ENCODE measurements around the gene NR6A1. TPM values are rescaled to one million over a fixed set of nuclear protein-coding genes. Genes with fewer than 3 reads are reported as not detected.

Gene NR6A1
- total RNA-seq, 2 donors from 2014 or later = 4.8 to 4.9 TPM

- Histone ChIP-seq H3K27ac (no peak overlapping the region), H3K36me3 (no peaks in the 10 kb centered on the region), H3K9ac (ENCODE audit: low read depth in 2 of 2, low read length in 2 of 2) (no peak overlapping the region), H3K4me3 (no peak overlapping the region), H3K27me3 (peaks cover 27% of the 10 kb centered on the region), H3K9me3 (no peaks in the 10 kb centered on the region), H3K4me1 (peaks cover under 1% of the 10 kb centered on the region)
- no peak for DNase-seq
- no peak for TF ChIP-seq CTCF (IDR thresholded peaks at IDR 0.05)
- intact Hi-C loops (cut with DNase I) = no loop called here
Observed at GRCh38 chr9:124475158-124475867, 295.8 kb downstream of the NR6A1 start.

GRCh38 chr9:124474151-124474550 lies 297.0 kb downstream of the NR6A1 start:
- intact Hi-C loops (cut with DNase I) = no loop called here
- Histone ChIP-seq H3K4me3 (no peak overlapping the region), H3K27ac (no peak overlapping the region), H3K9ac (ENCODE audit: low read depth in 2 of 2, low read length in 2 of 2) (no peak overlapping the region), H3K4me1 (no peaks in the 10 kb centered on the region), H3K9me3 (no peaks in the 10 kb centered on the region), H3K36me3 (no peaks in the 10 kb centered on the region), H3K27me3 (peaks cover 24% of the 10 kb centered on the region)
- DNase-seq = no peak
- TF ChIP-seq CTCF (IDR thresholded peaks at IDR 0.05) = no peak

- Histone ChIP-seq H3K36me3 (no peaks in the 10 kb centered on the region), H3K9me3 (no peaks in the 10 kb centered on the region), H3K27me3 (peaks cover 15% of the 10 kb centered on the region), H3K27ac (no peak overlapping the region), H3K4me3 (no peak overlapping the region), H3K4me1 (no peaks in the 10 kb centered on the region), H3K9ac (ENCODE audit: low read depth in 2 of 2, low read length in 2 of 2) (no peak overlapping the region)
- TF ChIP-seq CTCF (IDR thresholded peaks at IDR 0.05) = no peak
- intact Hi-C loops (cut with DNase I) = no loop called here
- DNase-seq = no peak
Observed at GRCh38 chr9:124473310-124473709, 297.8 kb downstream of the NR6A1 start.

- DNase-seq = no peak
- Histone ChIP-seq H3K36me3 (no peaks in the 10 kb centered on the region), H3K4me3 (no peak overlapping the region), H3K9me3 (no peaks in the 10 kb centered on the region), H3K27ac (no peak overlapping the region), H3K4me1 (no peaks in the 10 kb centered on the region), H3K9ac (ENCODE audit: low read depth in 2 of 2, low read length in 2 of 2) (no peak overlapping the region), H3K27me3 (peaks cover 10% of the 10 kb centered on the region)
- intact Hi-C loops (cut with DNase I) = no loop called here
- no peak for TF ChIP-seq CTCF (IDR thresholded peaks at IDR 0.05)
Observed at GRCh38 chr9:124472770-124473169, 298.3 kb downstream of the NR6A1 start.

- no peak overlapping the region for H3K4me3 ChIP-seq
- H3K27me3 ChIP-seq = no peaks in the 10 kb centered on the region
- H3K36me3 ChIP-seq = no peaks in the 10 kb centered on the region
- intact Hi-C loops (cut with DNase I) = no loop called here
- no peak for TF ChIP-seq CTCF (IDR thresholded peaks at IDR 0.05)
- H3K9ac ChIP-seq (ENCODE audit: low read depth in 2 of 2, low read length in 2 of 2) = no peak overlapping the region
- H3K9me3 ChIP-seq = no peaks in the 10 kb centered on the region
- H3K27ac ChIP-seq = no peak overlapping the region
- no peak for DNase-seq
- H3K4me1 ChIP-seq = no peaks in the 10 kb centered on the region
Observed at GRCh38 chr9:124471761-124472160, 299.4 kb downstream of the NR6A1 start.

All from colonic mucosa (tissue), 4 donors.